Astrocyte (in vitro differentiated cells and primary cell): Measurements from ENCODE around the gene ERC1.

ENCODE experiments used
- CTCF ChIP-seq: IDR thresholded peaks from 2 replicates; pipeline ENCODE4 v1.5.1; 2011; ENCODE audit warnings: low read depth, mild to moderate bottlenecking, inconsistent platforms, low read length, moderate library complexity; ENCODE audit not compliant: insufficient read depth
- EZH2 ChIP-seq: IDR thresholded peaks from 2 replicates; pipeline ENCODE4 v1.6.1; 2012; ENCODE audit warnings: mild to moderate bottlenecking, low read length, inconsistent platforms; ENCODE audit not compliant: insufficient read depth

- TF ChIP-seq CTCF (no peak), EZH2 (no peak)
Observed at GRCh38 chr12:1188016-1188415, 197.0 kb downstream of the ERC1 start.
